GM12878 (cell line): Measurements from ENCODE around the gene SIGLEC6.

Source experiments
- CBX5 ChIP-seq: sonication (generic); IDR thresholded peaks from 2 replicates; pipeline ENCODE4 v1.6.1; 2016; ENCODE audit warnings: low read depth, moderate library complexity, mild to moderate bottlenecking, inconsistent platforms
- CHD1 ChIP-seq: IDR thresholded peaks from 2 replicates; pipeline ENCODE4 v1.6.1; 2012; ENCODE audit warnings: low read depth, low read length, improper control_type of control experiment
- EZH2 ChIP-seq: IDR thresholded peaks from 2 replicates; pipeline ENCODE4 v1.6.1; 2012; ENCODE audit warnings: low read depth, mild to moderate bottlenecking, control low read depth, inconsistent platforms, low read length, borderline replicate concordance; ENCODE audit not compliant: control insufficient read depth
- NFYA ChIP-seq: IDR thresholded peaks from 2 replicates; pipeline ENCODE4 v1.6.1; 2011; ENCODE audit warnings: low read depth, mild to moderate bottlenecking, low read length, improper control_type of control experiment, borderline replicate concordance
- NFYB ChIP-seq: IDR thresholded peaks from 2 replicates; pipeline ENCODE4 v1.6.1; 2011; ENCODE audit warnings: low read depth, mild to moderate bottlenecking, low read length, improper control_type of control experiment, moderate library complexity; ENCODE audit not compliant: insufficient read depth
- RAD21 ChIP-seq: IDR thresholded peaks from 2 replicates; pipeline ENCODE4 v1.6.1; 2011; ENCODE audit warnings: mild to moderate bottlenecking, low read depth, low read length, moderate library complexity; ENCODE audit not compliant: insufficient read depth
- ZBTB33 ChIP-seq: fragments of 450-650 bp; IDR thresholded peaks from 2 replicates; pipeline ENCODE4 v1.6.1; 2017; ENCODE audit warnings: mild to moderate bottlenecking
- ZNF384 ChIP-seq: IDR thresholded peaks from 2 replicates; pipeline ENCODE4 v1.6.1; 2012; ENCODE audit warnings: low read depth, mild to moderate bottlenecking, low read length, improper control_type of control experiment, borderline replicate concordance

GRCh38 chr19:51530616-51531015 lies 854 bp downstream of the SIGLEC6 start:
- TF ChIP-seq NFYB (no peak), CHD1 (no peak), RAD21 (no peak), EZH2 (no peak), ZBTB33 (no peak), NFYA (no peak), ZNF384 (no peak), CBX5 (no peak)
